ENCODE measurements around the gene MCL1.
"Not testable (repeated sequence)": the region's sequence is repeated elsewhere in the genome, so short reads cannot be mapped to it uniquely, and the experiment has no call there.

Gene MCL1

GRCh38 chr1:150601540-150601939 lies 22.1 kb upstream of the MCL1 start:
- no peak for DNase-seq

DNA sequence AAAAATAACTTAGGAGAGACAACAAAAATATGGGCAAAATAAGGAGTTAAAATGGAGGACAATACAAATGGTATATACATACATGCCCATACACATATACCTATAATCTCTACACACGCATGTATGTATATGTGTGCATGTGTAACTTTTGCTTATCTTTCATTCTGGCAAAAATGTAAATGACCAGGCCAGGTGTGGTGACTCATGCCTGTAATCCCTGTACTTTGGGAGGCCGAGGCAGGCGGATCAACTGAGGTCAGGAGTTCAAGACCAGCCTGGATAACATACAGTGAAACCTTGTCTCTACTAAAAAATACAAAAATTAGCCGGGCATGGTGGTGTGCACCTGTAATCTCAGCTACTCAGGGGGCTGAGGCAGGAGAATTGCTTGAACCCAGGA lies 18.9 kb upstream of the MCL1 start:
- DNase-seq = not testable (repeated sequence)

GRCh38 chr1:150596976-150597375 lies 17.6 kb upstream of the MCL1 start:
- no peak for DNase-seq

GRCh38 chr1:150596095-150596892 lies 16.9 kb upstream of the MCL1 start:
- no peak for DNase-seq

- DNase-seq = no peak
These were observed 3.0 kb upstream of the MCL1 start for GRCh38 chr1:150582371-150582770.

- not testable (repeated sequence) for DNase-seq
These were observed 2.6 kb upstream of the MCL1 start for GRCh38 chr1:150581962-150582361.

GRCh38 chr1:150581437-150581836 lies 2.0 kb upstream of the MCL1 start:
- DNase-seq = not testable (repeated sequence)

DNA sequence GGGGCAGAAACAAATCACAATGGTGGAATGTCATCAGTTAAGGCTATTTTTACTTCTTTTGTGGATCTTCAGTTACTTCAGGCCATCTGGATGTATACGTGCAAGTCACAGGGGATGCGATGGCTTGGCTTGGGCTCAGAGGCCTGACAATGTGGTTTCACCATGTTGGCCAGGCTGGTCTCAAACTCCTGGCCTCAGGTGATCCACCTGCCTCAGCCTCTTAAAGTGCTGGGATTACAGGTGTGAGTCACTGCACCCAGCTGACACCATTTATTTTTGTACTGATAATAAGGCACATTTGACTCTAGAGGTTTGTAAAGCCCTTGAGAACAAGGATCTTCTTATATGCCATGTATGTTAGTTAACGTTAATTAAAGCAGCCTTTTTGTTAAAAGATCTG lies 1.6 kb upstream of the MCL1 start:
- DNase-seq = not testable (repeated sequence)

- DNase-seq = no peak
These were observed 684 bp upstream of the MCL1 start for GRCh38 chr1:150579945-150580642.

DNA sequence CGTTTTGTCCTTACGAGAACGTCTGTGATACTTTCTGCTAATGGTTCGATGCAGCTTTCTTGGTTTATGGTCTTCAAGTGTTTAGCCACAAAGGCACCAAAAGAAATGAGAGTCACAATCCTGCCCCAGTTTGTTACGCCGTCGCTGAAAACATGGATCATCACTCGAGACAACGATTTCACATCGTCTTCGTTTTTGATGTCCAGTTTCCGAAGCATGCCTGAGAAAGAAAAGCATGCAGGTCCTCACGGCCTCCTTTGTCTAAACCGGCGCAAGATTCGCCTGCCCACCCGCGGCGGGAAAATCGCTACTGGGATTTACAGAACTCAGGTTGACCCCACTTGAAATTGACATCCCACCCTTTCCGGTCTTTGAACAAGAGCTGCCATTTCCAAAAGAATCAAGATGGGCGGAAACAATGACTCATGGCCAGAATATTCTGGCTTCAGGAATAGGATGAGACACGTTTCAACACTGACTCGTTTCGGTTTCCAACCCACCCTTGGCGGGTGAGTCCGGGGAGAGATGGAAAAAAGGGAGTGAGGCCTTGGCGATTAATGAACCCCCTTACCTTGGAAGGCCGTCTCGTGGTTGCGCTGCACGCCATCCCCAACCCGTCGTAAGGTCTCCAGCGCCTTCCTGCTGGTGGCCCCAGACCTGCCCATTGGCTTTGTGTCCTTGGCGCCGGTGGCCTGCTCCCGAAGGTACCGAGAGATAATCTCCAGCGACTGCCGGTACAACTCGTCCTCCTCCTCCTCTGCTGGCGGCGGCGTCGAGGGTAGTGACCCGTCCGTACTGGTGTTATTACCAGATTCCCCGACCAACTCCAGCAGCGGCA lies 919 bp downstream of the MCL1 start:
- DNase-seq = peak in 1 of 2 experiments; percentile 47

- no peak for DNase-seq
These were observed 1.7 kb downstream of the MCL1 start for GRCh38 chr1:150577557-150578271.

GRCh38 chr1:150576794-150577556 lies 2.4 kb downstream of the MCL1 start:
- no peak for DNase-seq

GRCh38 chr1:150576367-150576711 lies 3.1 kb downstream of the MCL1 start:
- DNase-seq = no peak

- DNase-seq = no peak
These were observed 3.7 kb downstream of the MCL1 start for GRCh38 chr1:150575518-150576366.

DNA sequence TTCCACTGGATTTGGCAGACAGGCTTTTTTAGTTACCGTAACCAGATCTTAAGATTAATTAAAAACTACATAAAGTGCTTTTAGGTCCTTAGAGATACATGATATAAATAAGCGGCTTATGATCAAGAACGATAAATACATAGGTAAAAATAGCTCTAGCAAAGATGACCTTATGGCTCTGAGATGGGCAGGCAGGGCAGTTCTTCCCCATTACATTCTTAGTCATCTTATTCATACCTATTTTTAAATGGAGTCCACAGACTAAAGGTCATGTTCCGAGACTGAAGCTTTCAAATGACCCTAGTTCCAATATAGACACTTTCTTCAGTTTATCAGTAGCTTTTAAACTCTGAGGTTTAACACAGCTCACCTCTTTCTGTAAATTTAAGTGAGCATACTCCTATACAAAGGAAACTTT lies 4.3 kb downstream of the MCL1 start:
- DNase-seq = no peak

- no peak for DNase-seq
These were observed 4.9 kb downstream of the MCL1 start for GRCh38 chr1:150574260-150575071.

- DNase-seq = not testable (repeated sequence)
These were observed 5.8 kb downstream of the MCL1 start for GRCh38 chr1:150573648-150574071.

- DNase-seq = no peak
These were observed 6.3 kb downstream of the MCL1 start for GRCh38 chr1:150572918-150573647.

- DNase-seq = no peak
These were observed 10.8 kb downstream of the MCL1 start for GRCh38 chr1:150568594-150568966.

Measured in NCI-H446 (cell line).